ENCODE results near the gene ARHGAP20. TPM values are rescaled to one million over a fixed set of nuclear protein-coding genes. Genes with fewer than 3 reads are reported as not detected.

The ARHGAP20 gene
- total and polyA plus RNA-seq, 2 of the 8 experiments (the other 6 are each of a cell fraction or from before 2014, with no cell fraction given), result 0.05 to 0.28 TPM

GRCh38 chr11:110634370-110634769 lies 77.9 kb downstream of the ARHGAP20 start:
- no peak for FAIRE-seq
- Histone ChIP-seq H3K9me3 (ENCODE audit: insufficient read depth in 2 of 2, low read depth in 1 of 2, low read length in 1 of 2) (no peaks in the 10 kb centered on the region), H3K23me2 (ENCODE audit: low read depth, low read length) (no peaks in the 10 kb centered on the region), H3K27me3 (replicated peaks in 1 of 4; ENCODE audit: control insufficient read depth in 3 of 4, extremely low read depth in 1 of 4, insufficient read depth in 3 of 4, low read length in 3 of 4) (no peaks in the 10 kb centered on the region), H2BK5ac (ENCODE audit: low read depth, low read length) (no peak overlapping the region), H2AK5ac (ENCODE audit: low read depth, low read length) (no peak overlapping the region), H3K18ac (ENCODE audit: extremely low read depth, low read length) (no peak overlapping the region), H3K9ac (replicated peaks in 1 of 4; ENCODE audit: extremely low read depth in 1 of 4, low read depth in 3 of 4, low read length in 3 of 4) (no peak overlapping the region), H3K27ac (ENCODE audit: low read depth, low read length) (no peak overlapping the region), H4K20me1 (replicated peaks in 1 of 2; ENCODE audit: control insufficient read depth in 1 of 2, insufficient read depth in 2 of 2, low read length in 2 of 2) (no peaks in the 10 kb centered on the region), H3K4me1 (replicated peaks in 1 of 4; ENCODE audit: control insufficient read depth in 3 of 4, insufficient read depth in 4 of 4, low read length in 3 of 4) (no peaks in the 10 kb centered on the region), H3K14ac (ENCODE audit: insufficient read length) (no peak overlapping the region), H2BK120ac (replicated peaks; ENCODE audit: low read depth, low read length) (no peak overlapping the region), H3K36me3 (ENCODE audit: control insufficient read depth in 2 of 4, insufficient read depth in 4 of 4, low read length in 3 of 4) (no peaks in the 10 kb centered on the region), H2BK20ac (ENCODE audit: low read length) (no peak overlapping the region), H4K91ac (replicated peaks; ENCODE audit: insufficient read length, low read length) (no peak overlapping the region), H3K4me3 (ENCODE audit: extremely low read depth in 1 of 4, insufficient read depth in 2 of 4, low read depth in 3 of 4, low read length in 4 of 4) (no peak overlapping the region), H3K4ac (replicated peaks; ENCODE audit: insufficient read length, low read depth, low read length) (no peak overlapping the region), H3K79me1 (ENCODE audit: low read depth, low read length) (no peaks in the 10 kb centered on the region), H3K4me2 (ENCODE audit: insufficient read depth in 1 of 2, low read depth in 2 of 2, low read length in 2 of 2) (no peak overlapping the region), H3K79me2 (ENCODE audit: control insufficient read depth in 1 of 2, insufficient read depth in 2 of 2, low read length in 2 of 2) (no peaks in the 10 kb centered on the region), H3K56ac (replicated peaks; ENCODE audit: insufficient read length, low read depth, low read length) (no peak overlapping the region), H3K23ac (ENCODE audit: insufficient read length) (no peak overlapping the region), H2AFZ (ENCODE audit: low read length) (no peak overlapping the region), H4K5ac (ENCODE audit: insufficient read length, low read depth, low read length) (no peak overlapping the region), H2BK15ac (ENCODE audit: low read length) (no peak overlapping the region), H4K8ac (ENCODE audit: extremely low read depth, insufficient read depth, low read length) (no peak overlapping the region), H2BK12ac (ENCODE audit: low read depth, low read length) (no peak overlapping the region)
- TF ChIP-seq SIN3A (conservative IDR thresholded peaks at IDR 0.05 in 1 of 2, IDR thresholded peaks at IDR 0.05 in 1 of 2; ENCODE audit: low read depth in 1 of 2, low read length in 2 of 2), result no peak
- TF ChIP-seq POLR2AphosphoS5 (IDR thresholded peaks at IDR 0.05; ENCODE audit: low read depth, low read length), result no peak
- no peak for TF ChIP-seq E2F6 (IDR thresholded peaks at IDR 0.05)
- no peak for TF ChIP-seq NRF1 (IDR thresholded peaks at IDR 0.05; ENCODE audit: low read depth, low read length)
- no peak for TF ChIP-seq SRF (IDR thresholded peaks at IDR 0.05; ENCODE audit: low read depth, low read length)
- no peak for TF ChIP-seq YY1 (IDR thresholded peaks at IDR 0.05; ENCODE audit: low read depth, low read length)
- TF ChIP-seq NANOG (IDR thresholded peaks at IDR 0.05; ENCODE audit: insufficient read depth, low read depth, low read length, poor library complexity, severe bottlenecking), result no peak
- TF ChIP-seq FOSL1 (IDR thresholded peaks at IDR 0.05; ENCODE audit: insufficient read depth, low read depth, low read length), result no peak
- TF ChIP-seq ATF3 (IDR thresholded peaks at IDR 0.05; ENCODE audit: insufficient read depth, low read depth, low read length), result no peak
- TF ChIP-seq MAFK (IDR thresholded peaks at IDR 0.05; ENCODE audit: low read depth, low read length), result no peak
- TF ChIP-seq JUN (IDR thresholded peaks at IDR 0.05; ENCODE audit: low read depth, low read length), result no peak
- no peak for TF ChIP-seq RBBP5 (IDR thresholded peaks at IDR 0.05; ENCODE audit: borderline replicate concordance, low read depth, low read length)
- no peak for DNase-seq (ENCODE audit: low read depth in 1 of 2, low spot score in 2 of 2)
- CTCF ChIA-PET (ENCODE audit: partially characterized antibody), result interaction anchor here (0.9 kb wide), 1 partner anchor 155 kb away, joined by 3 read pairs; no protein-coding TSS in a partner anchor
- POLR2A ChIA-PET (ENCODE audit: partially characterized antibody), result no interaction called here

Data from H1 (cell line).